Hepatocyte (in vitro differentiated cells): Measurements from ENCODE around the gene GTF2B. TPM values are rescaled to one million over a fixed set of nuclear protein-coding genes. Genes with fewer than 3 reads are reported as not detected.

ENCODE experiments used
- DNase-seq: peaks from one replicate; pipeline ENCODE4 v3.0.0-alpha.2; 2016; ENCODE audit warnings: low spot score
- H2AFZ ChIP-seq: fragments of 200-600 bp; sonication (generic); 2 replicates; pipeline ENCODE4 v1.6.0; 2016; ENCODE audit warnings: antibody characterized with exemption, mild to moderate bottlenecking
- H3K27ac ChIP-seq: fragments of 200-600 bp; sonication (generic); 2 replicates; pipeline ENCODE4 v1.5.1; 2016; ENCODE audit warnings: mild to moderate bottlenecking
- H3K27me3 ChIP-seq: fragments of 200-600 bp; sonication (generic); 2 replicates; pipeline ENCODE4 v1.6.1; 2016
- H3K36me3 ChIP-seq: fragments of 200-600 bp; sonication (generic); replicated peaks from 2 replicates; pipeline ENCODE4 v1.5.1; 2016; ENCODE audit warnings: low read depth; ENCODE audit not compliant: insufficient read depth
- H3K4me1 ChIP-seq: fragments of 200-600 bp; sonication (generic); 2 replicates; pipeline ENCODE4 v1.5.1; 2016; ENCODE audit warnings: mild to moderate bottlenecking, moderate library complexity; ENCODE audit not compliant: insufficient read depth
- H3K4me2 ChIP-seq: fragments of 200-600 bp; sonication (generic); 2 replicates; pipeline ENCODE4 v1.6.0; 2016
- H3K4me3 ChIP-seq: fragments of 200-600 bp; sonication (generic); 2 replicates; pipeline ENCODE4 v1.5.1; 2016; ENCODE audit warnings: mild to moderate bottlenecking
- H3K79me2 ChIP-seq: fragments of 200-600 bp; sonication (generic); 2 replicates; pipeline ENCODE4 v1.6.0; 2017; ENCODE audit warnings: mild to moderate bottlenecking
- H3K9me2 ChIP-seq: fragments of 200-600 bp; sonication (generic); replicated peaks from 2 replicates; pipeline ENCODE4 v1.6.0; 2017; ENCODE audit warnings: mild to moderate bottlenecking; ENCODE audit not compliant: insufficient read depth
- H3K9me3 ChIP-seq: fragments of 200-600 bp; sonication (generic); 2 replicates; pipeline ENCODE4 v1.5.1; 2016; ENCODE audit warnings: low read depth, mild to moderate bottlenecking
- H4K20me1 ChIP-seq: fragments of 200-600 bp; sonication (generic); 2 replicates; pipeline ENCODE4 v1.6.0; 2016; ENCODE audit warnings: mild to moderate bottlenecking; ENCODE audit not compliant: insufficient read depth, poor library complexity, severe bottlenecking
- CTCF ChIP-seq: fragments of 200-600 bp; sonication (generic); IDR thresholded peaks from 2 replicates; pipeline ENCODE4 v1.5.1; 2016; ENCODE audit warnings: antibody characterized with exemption, mild to moderate bottlenecking; ENCODE audit not compliant: poor library complexity
- EZH2 ChIP-seq: fragments of 200-600 bp; sonication (generic); IDR thresholded peaks from 2 replicates; pipeline ENCODE4 v1.6.1; 2016; ENCODE audit warnings: antibody characterized with exemption, mild to moderate bottlenecking, borderline replicate concordance
- EZH2phosphoT487 ChIP-seq: fragments of 200-600 bp; sonication (generic); IDR thresholded peaks from one replicate; pipeline ENCODE4 v1.6.1; 2018; ENCODE audit warnings: antibody characterized with exemption, mild to moderate bottlenecking, low read depth, moderate library complexity; ENCODE audit not compliant: unreplicated experiment, severe bottlenecking
- WGBS: methylation state at CpG from one replicate; pipeline ENCODE4 v1.1.6; 2016; ENCODE audit warnings: low lambda C conversion rate; ENCODE audit errors: missing lambda C conversion rate; 5-methylcytosine and 5-hydroxymethylcytosine counted together
- polyA plus RNA-seq: library from polyadenylated mRNA; unstranded; fragments of >200 nt; fragmentation: Nextera tagmentation; extraction: Ambion mirVana; gene quantifications from 2 replicates; pipeline ENCODE4 v1.2.1, GENCODE V29; 2016
- small RNA-seq: library from RNA; depleted of rRNA; stranded (forward); fragments of <200 nt; gene quantifications from one replicate; pipeline ENCODE3, GENCODE V24; 2014
- total RNA-seq: library from RNA; depleted of rRNA; stranded (reverse); fragments of >200 nt; gene quantifications from 2 replicates; pipeline ENCODE4 v1.2.3, GENCODE V29; 2014

Gene GTF2B
- total and polyA plus RNA-seq, 2 experiments from 2014 or later: 43.1 to 52.6 TPM

- no peaks in the 10 kb centered on the region for H3K9me2 ChIP-seq
- no peak overlapping the region for H3K4me2 ChIP-seq
- H3K4me1 ChIP-seq: no peaks in the 10 kb centered on the region
- no peaks in the 10 kb centered on the region for H3K27me3 ChIP-seq
- H3K4me3 ChIP-seq: no peak overlapping the region
- no peaks in the 10 kb centered on the region for H3K9me3 ChIP-seq
- no peaks in the 10 kb centered on the region for H4K20me1 ChIP-seq
- H3K36me3 ChIP-seq: peaks cover 3% of the 10 kb centered on the region
- H3K27ac ChIP-seq: no peak overlapping the region
- no peak overlapping the region for H2AFZ ChIP-seq
- no peak for DNase-seq
- TF ChIP-seq EZH2: no peak
- TF ChIP-seq EZH2phosphoT487: no peak
- no peak for TF ChIP-seq CTCF
- no peaks in the 10 kb centered on the region for H3K79me2 ChIP-seq
Measured at GRCh38 chr1:88812366-88812765, 79.0 kb downstream of the GTF2B start.

GRCh38 chr1:88803444-88803843 lies 87.9 kb downstream of the GTF2B start:
- Histone ChIP-seq H3K27me3 (no peaks in the 10 kb centered on the region), H3K4me2 (no peak overlapping the region), H3K27ac (no peak overlapping the region), H3K4me1 (no peaks in the 10 kb centered on the region), H4K20me1 (no peaks in the 10 kb centered on the region), H3K9me2 (no peaks in the 10 kb centered on the region), H3K79me2 (no peaks in the 10 kb centered on the region), H3K9me3 (no peaks in the 10 kb centered on the region), H3K36me3 (peaks cover 11% of the 10 kb centered on the region), H3K4me3 (no peak overlapping the region), H2AFZ (no peak overlapping the region)
- 97% methylated on average over 5 of the region's 5 CpGs for WGBS
- DNase-seq: no peak
- TF ChIP-seq EZH2phosphoT487 (no peak), EZH2 (no peak), CTCF (no peak)

- Histone ChIP-seq H3K4me1 (no peaks in the 10 kb centered on the region), H3K4me2 (no peak overlapping the region), H4K20me1 (no peaks in the 10 kb centered on the region), H3K36me3 (peaks cover 11% of the 10 kb centered on the region), H3K9me2 (no peaks in the 10 kb centered on the region), H3K27me3 (no peaks in the 10 kb centered on the region), H3K4me3 (no peak overlapping the region), H2AFZ (no peak overlapping the region), H3K79me2 (no peaks in the 10 kb centered on the region), H3K9me3 (no peaks in the 10 kb centered on the region), H3K27ac (no peak overlapping the region)
- DNase-seq: no peak
- TF ChIP-seq CTCF: no peak
- no peak for TF ChIP-seq EZH2phosphoT487
- TF ChIP-seq EZH2: no peak
- 91% methylated on average over 2 of the region's 2 CpGs for WGBS
Measured at GRCh38 chr1:88802950-88803349, 88.4 kb downstream of the GTF2B start.

Small RNA genes within 50 kb of the gene (small RNA-seq; reads per million reads assigned to genes)
- gene RNU6-125P: not detected

Other genes with a start within 250 kb of the GTF2B start
- 54.0 and 55.1 TPM in 2 replicates for gene PKN2, start 207.3 kb downstream of the GTF2B start, total RNA-seq
- 16.4 and 16.8 TPM in 2 replicates for gene PKN2, start 207.3 kb downstream of the GTF2B start, polyA plus RNA-seq
- 55.6 and 56.3 TPM in 2 replicates for gene KYAT3, start 101.1 kb upstream of the GTF2B start, total RNA-seq
- gene KYAT3, start 101.1 kb upstream of the GTF2B start, polyA plus RNA-seq: 45.5 and 45.9 TPM in 2 replicates
- gene RBMXL1, start 101.1 kb upstream of the GTF2B start, total RNA-seq: 17.4 and 18.7 TPM in 2 replicates
- gene RBMXL1, start 101.1 kb upstream of the GTF2B start, polyA plus RNA-seq: 9.2 and 10.7 TPM in 2 replicates
- 10.8 and 12.0 TPM in 2 replicates for gene GBP3, start 131.3 kb upstream of the GTF2B start, total RNA-seq
- gene GBP3, start 131.3 kb upstream of the GTF2B start, polyA plus RNA-seq: 5.4 and 5.5 TPM in 2 replicates
- gene GBP1, start 173.6 kb upstream of the GTF2B start, total RNA-seq: 18.9 and 20.3 TPM in 2 replicates
- 12.0 and 19.3 TPM in 2 replicates for gene GBP1, start 173.6 kb upstream of the GTF2B start, polyA plus RNA-seq
- 31.7 and 32.9 TPM in 2 replicates for gene GBP2, start 234.5 kb upstream of the GTF2B start, total RNA-seq
- 11.0 and 13.9 TPM in 2 replicates for gene GBP2, start 234.5 kb upstream of the GTF2B start, polyA plus RNA-seq